Natural killer cell (primary cell): ENCODE measurements around the gene CAPN9. TPM values are rescaled to one million over a fixed set of nuclear protein-coding genes. Genes with fewer than 3 reads are reported as not detected.

Source experiments
- ATAC-seq, 3 donors: fragments of 150-1000 bp in 2 of 3; fragments of 200-7000 bp in 1 of 3; cut with Tn5 transposase; 1 replicate in 1 of 3; 2 replicates in 2 of 3; pipeline ENCODE4 v1.10.0; 2021; ENCODE audit warnings: mild to moderate bottlenecking in 2 of 3, moderate library complexity in 2 of 3
- DNase-seq, 2 donors: peaks; one replicate each; pipeline versions ENCODE4 v3.0.0 to v3.0.0-alpha.2; 2013 to 2021; ENCODE audit warnings: mixed read lengths in 1 of 2
- H3K27ac ChIP-seq: one replicate; pipeline ENCODE4 v1.5.1; 2013; ENCODE audit warnings: mild to moderate bottlenecking, low read length
- H3K27me3 ChIP-seq: one replicate; pipeline ENCODE4 v1.6.1; 2013; ENCODE audit warnings: low read length; ENCODE audit not compliant: control insufficient read depth, insufficient read depth
- H3K36me3 ChIP-seq: one replicate; pipeline ENCODE4 v1.6.1; 2013; ENCODE audit warnings: low read length; ENCODE audit not compliant: control insufficient read depth, insufficient read depth
- H3K4me1 ChIP-seq: one replicate; pipeline ENCODE4 v1.6.1; 2013; ENCODE audit warnings: low read length; ENCODE audit not compliant: control insufficient read depth, insufficient read depth
- H3K4me3 ChIP-seq: one replicate; pipeline ENCODE4 v1.5.1; 2013; ENCODE audit warnings: low read length
- H3K9me3 ChIP-seq: one replicate; pipeline ENCODE4 v1.6.1; 2013; ENCODE audit warnings: low read length; ENCODE audit not compliant: control insufficient read depth, insufficient read depth
- H3K27ac Mint-ChIP-seq, 2 donors: one replicate each; pipeline ENCODE4 v1.8.0; 2022; ENCODE audit warnings: mild to moderate bottlenecking in 2 of 2, mixed read lengths in 2 of 2, moderate library complexity in 1 of 2
- H3K27me3 Mint-ChIP-seq, 2 donors: one replicate each; pipeline ENCODE4 v1.8.0; 2022; ENCODE audit warnings: low read depth in 2 of 2, mixed read lengths in 2 of 2
- H3K36me3 Mint-ChIP-seq: one replicate; pipeline ENCODE4 v1.8.0; 2022; ENCODE audit warnings: mixed read lengths
- H3K4me1 Mint-ChIP-seq, 2 donors: one replicate each; pipeline ENCODE4 v1.8.0; 2022; ENCODE audit warnings: mixed read lengths in 2 of 2
- H3K4me3 Mint-ChIP-seq: one replicate; pipeline ENCODE4 v1.8.0; 2022; ENCODE audit warnings: mild to moderate bottlenecking, moderate library complexity, mixed read lengths
- H3K9me3 Mint-ChIP-seq, 2 donors: one replicate each; pipeline ENCODE4 v1.8.0; 2022; ENCODE audit warnings: mixed read lengths in 2 of 2
- WGBS: methylation state at CpG from one replicate; pipeline ENCODE4 v1.1.7; 2013; ENCODE audit warnings: missing lambda C conversion rate; ENCODE audit not compliant: insufficient coverage; 5-methylcytosine and 5-hydroxymethylcytosine counted together
- intact Hi-C: fragments of 100-400 bp; cut with micrococcal nuclease; formaldehyde crosslinking; loops from one replicate; pipeline ENCODE4 v1.14.2; 2022
- total RNA-seq, 4 donors: library from RNA; stranded (reverse); fragments of 120-200 nt in 1 of 4; gene quantifications; one replicate each; pipeline versions ENCODE4 v1.2.3 to v1.2.4, GENCODE V29; 2013 to 2022
- TF ChIP-seq, protein P1 (sequence below): fragments of 200-600 bp; IDR thresholded peaks from one replicate; pipeline ENCODE4 v1.8.0; 2022; ENCODE audit warnings: antibody characterized with exemption

CAPN9 gene
- total RNA-seq, 3 donors from 2014 or later (not counting 1 experiment from before 2014, with no cell fraction given), result not detected

DNA sequence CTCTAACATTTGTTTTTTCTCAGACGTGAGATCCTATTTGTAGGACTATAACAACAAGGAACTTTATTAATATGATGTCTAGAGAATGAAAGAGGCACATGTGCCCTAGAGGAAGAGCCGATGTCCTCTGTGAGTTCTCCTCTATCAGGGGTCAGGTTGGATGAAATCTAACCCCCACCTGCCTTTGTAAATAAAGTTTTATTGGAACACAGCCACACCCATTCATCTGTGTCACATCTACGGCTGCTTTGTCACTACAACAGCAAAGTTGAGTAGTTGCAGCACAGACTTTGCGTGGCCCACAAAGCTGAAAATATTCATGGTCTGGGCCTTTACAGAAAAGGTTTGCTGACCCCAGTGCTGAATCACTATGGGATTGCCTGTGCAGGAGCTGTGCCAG, 571 bp upstream of the CAPN9 start:
- WGBS, result 92% methylated on average over 3 of the region's 4 CpGs
- peaks cover 6% of the 10 kb centered on the region in 2 donors for H3K27me3 Mint-ChIP-seq
- Histone ChIP-seq H3K4me3 (no peak overlapping the region), H3K27me3 (no peaks in the 10 kb centered on the region), H3K36me3 (no peaks in the 10 kb centered on the region), H3K27ac (no peak overlapping the region), H3K4me1 (no peaks in the 10 kb centered on the region), H3K9me3 (no peaks in the 10 kb centered on the region)
- no peaks in the 10 kb centered on the region for H3K9me3 Mint-ChIP-seq
- H3K4me3 Mint-ChIP-seq, result no peak overlapping the region
- no peaks in the 10 kb centered on the region for H3K36me3 Mint-ChIP-seq
- no peak for DNase-seq
- no peaks in the 10 kb centered on the region for H3K4me1 Mint-ChIP-seq
- TF ChIP-seq, protein P1, sequence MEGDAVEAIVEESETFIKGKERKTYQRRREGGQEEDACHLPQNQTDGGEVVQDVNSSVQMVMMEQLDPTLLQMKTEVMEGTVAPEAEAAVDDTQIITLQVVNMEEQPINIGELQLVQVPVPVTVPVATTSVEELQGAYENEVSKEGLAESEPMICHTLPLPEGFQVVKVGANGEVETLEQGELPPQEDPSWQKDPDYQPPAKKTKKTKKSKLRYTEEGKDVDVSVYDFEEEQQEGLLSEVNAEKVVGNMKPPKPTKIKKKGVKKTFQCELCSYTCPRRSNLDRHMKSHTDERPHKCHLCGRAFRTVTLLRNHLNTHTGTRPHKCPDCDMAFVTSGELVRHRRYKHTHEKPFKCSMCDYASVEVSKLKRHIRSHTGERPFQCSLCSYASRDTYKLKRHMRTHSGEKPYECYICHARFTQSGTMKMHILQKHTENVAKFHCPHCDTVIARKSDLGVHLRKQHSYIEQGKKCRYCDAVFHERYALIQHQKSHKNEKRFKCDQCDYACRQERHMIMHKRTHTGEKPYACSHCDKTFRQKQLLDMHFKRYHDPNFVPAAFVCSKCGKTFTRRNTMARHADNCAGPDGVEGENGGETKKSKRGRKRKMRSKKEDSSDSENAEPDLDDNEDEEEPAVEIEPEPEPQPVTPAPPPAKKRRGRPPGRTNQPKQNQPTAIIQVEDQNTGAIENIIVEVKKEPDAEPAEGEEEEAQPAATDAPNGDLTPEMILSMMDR, result no peak
- ATAC-seq, result no peak
- intact Hi-C loops, result no loop called here
- no peak overlapping the region for H3K27ac Mint-ChIP-seq

DNA sequence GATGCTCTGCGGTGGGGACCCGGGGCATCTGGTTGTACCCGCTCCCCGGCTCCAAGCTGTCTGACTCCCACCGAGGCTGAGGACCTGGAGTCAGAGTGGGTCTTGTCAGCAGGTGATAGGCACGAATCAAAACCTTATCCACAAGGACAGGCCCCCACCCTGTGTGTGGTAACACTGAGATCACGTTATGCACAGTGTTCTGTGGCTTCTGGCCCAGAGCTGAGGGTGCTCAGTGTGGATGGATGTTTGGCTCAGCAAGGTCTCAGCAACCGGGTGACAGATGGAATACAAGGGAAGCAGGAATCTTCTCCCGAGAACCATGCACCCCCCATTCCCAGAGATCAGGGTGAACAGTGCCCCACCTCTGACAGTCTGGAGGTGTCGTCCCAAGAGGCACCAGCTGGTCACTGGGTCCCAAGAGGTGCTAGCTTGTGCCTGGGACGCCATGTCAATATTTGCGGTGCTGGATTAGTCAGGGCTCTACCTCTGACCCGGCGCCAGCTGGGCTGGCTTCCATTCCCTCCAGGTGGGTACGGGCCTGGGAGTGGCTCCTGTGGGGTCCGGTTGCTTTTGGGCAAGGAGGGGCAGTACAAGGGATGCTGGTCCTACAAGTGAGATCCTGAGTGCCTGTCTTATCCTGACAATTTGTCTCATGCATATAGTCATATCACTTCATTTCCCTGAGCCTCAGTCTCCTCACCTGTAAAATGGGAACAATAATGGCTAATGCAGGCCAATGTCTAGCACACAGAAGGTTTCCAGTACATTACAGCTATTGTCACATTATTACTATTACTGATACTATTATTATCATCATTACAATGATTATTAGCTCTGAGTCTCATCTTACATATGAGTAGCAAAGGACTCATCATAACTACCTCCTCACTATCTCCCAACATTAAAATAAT, 957 bp downstream of the CAPN9 start:
- Mint-ChIP-seq H3K4me3 (no peak overlapping the region), H3K27ac (no peak overlapping the region), H3K4me1 (no peaks in the 10 kb centered on the region), H3K9me3 (no peaks in the 10 kb centered on the region), H3K27me3 (peaks cover 5 to 6% of the 10 kb centered on the region in 2 donors), H3K36me3 (no peaks in the 10 kb centered on the region)
- TF ChIP-seq, protein P1, result no peak
- DNase-seq (no peak), ATAC-seq (no peak)
- intact Hi-C loops, result no loop called here
- no peaks in the 10 kb centered on the region for H3K9me3 ChIP-seq
- no peaks in the 10 kb centered on the region for H3K36me3 ChIP-seq
- 82% methylated on average over 16 of the region's 16 CpGs for WGBS
- H3K4me3 ChIP-seq, result no peak overlapping the region
- no peaks in the 10 kb centered on the region for H3K27me3 ChIP-seq
- H3K4me1 ChIP-seq, result no peaks in the 10 kb centered on the region
- no peak overlapping the region for H3K27ac ChIP-seq

DNA sequence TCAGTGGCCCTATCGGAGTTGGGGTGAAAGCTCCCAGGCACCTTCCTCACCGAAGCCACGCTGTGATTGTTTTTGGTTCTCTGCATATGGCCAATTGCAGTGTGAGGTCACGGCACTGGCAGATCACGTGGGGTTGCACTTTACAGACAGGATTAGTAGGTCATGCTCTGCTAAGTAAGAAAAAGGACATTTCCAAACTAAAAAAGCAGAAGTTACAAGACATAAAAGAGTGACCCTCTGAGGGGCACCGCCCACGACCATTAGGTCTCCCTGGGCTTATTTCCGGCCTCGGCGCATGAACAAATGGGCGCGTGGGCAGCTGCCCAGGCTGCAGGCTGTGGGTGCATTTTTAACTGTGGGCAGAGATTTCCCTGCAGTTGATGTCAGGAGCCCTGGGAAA, 2.0 kb downstream of the CAPN9 start:
- Mint-ChIP-seq H3K4me1 (peaks cover 0 to 4% of the 10 kb centered on the region in 2 donors), H3K4me3 (no peak overlapping the region), H3K9me3 (no peaks in the 10 kb centered on the region), H3K36me3 (no peaks in the 10 kb centered on the region), H3K27ac (no peak overlapping the region), H3K27me3 (peaks cover 3 to 6% of the 10 kb centered on the region in 2 donors)
- TF ChIP-seq, protein P1, result no peak
- no peaks in the 10 kb centered on the region for H3K9me3 ChIP-seq
- ATAC-seq, result no peak
- no peak overlapping the region for H3K4me3 ChIP-seq
- 67% methylated on average over 12 of the region's 12 CpGs for WGBS
- no peaks in the 10 kb centered on the region for H3K27me3 ChIP-seq
- DNase-seq, result no peak
- intact Hi-C loops, result no loop called here
- H3K36me3 ChIP-seq, result no peaks in the 10 kb centered on the region
- no peak overlapping the region for H3K27ac ChIP-seq
- H3K4me1 ChIP-seq, result no peaks in the 10 kb centered on the region
